Astrocyte (in vitro differentiated cells and primary cell): ENCODE data around the gene LILRB2. TPM values are rescaled to one million over a fixed set of nuclear protein-coding genes. Genes with fewer than 3 reads are reported as not detected.
"Not testable (repeated sequence)": the region's sequence is repeated elsewhere in the genome, so short reads cannot be mapped to it uniquely, and the experiment has no call there.

ENCODE experiments used
- DNase-seq: peaks from one replicate; pipeline ENCODE4 v3.0.0-alpha.2; 2010; ENCODE audit warnings: low read depth
- FAIRE-seq: peaks from 2 replicates; lab custom pipeline; 2011; peaks lifted over from hg19 to GRCh38; lab: Jason Lieb, UNC
- H2AFZ ChIP-seq: 2 replicates; pipeline ENCODE4 v1.6.0; 2012; ENCODE audit warnings: low read depth, low read length, inconsistent platforms
- H3K27ac ChIP-seq: 2 replicates; pipeline ENCODE4 v1.5.1; 2011; ENCODE audit warnings: low read depth, low read length, inconsistent platforms
- H3K27me3 ChIP-seq: 2 replicates; pipeline ENCODE4 v1.6.0; 2011; ENCODE audit warnings: low read length, inconsistent platforms; ENCODE audit not compliant: insufficient read depth
- H3K36me3 ChIP-seq: 2 replicates; pipeline ENCODE4 v1.5.1; 2011; ENCODE audit warnings: low read length, inconsistent platforms; ENCODE audit not compliant: insufficient read depth
- H3K4me1 ChIP-seq: 2 replicates; pipeline ENCODE4 v1.5.1; 2011; ENCODE audit warnings: low read length, inconsistent platforms; ENCODE audit not compliant: insufficient read depth
- H3K4me2 ChIP-seq: 2 replicates; pipeline ENCODE4 v1.6.0; 2012; ENCODE audit warnings: low read length, inconsistent platforms
- H3K4me3 ChIP-seq: 2 replicates; pipeline ENCODE4 v1.5.1; 2011; ENCODE audit warnings: low read depth, mild to moderate bottlenecking, low read length, inconsistent platforms; ENCODE audit not compliant: insufficient read depth
- H3K79me2 ChIP-seq: 2 replicates; pipeline ENCODE4 v1.6.0; 2012; ENCODE audit warnings: mild to moderate bottlenecking, low read length, inconsistent platforms; ENCODE audit not compliant: insufficient read depth
- H3K9ac ChIP-seq: 2 replicates; pipeline ENCODE4 v1.6.0; 2012; ENCODE audit warnings: mild to moderate bottlenecking, low read length, inconsistent platforms
- H3K9me3 ChIP-seq: 2 replicates; pipeline ENCODE4 v1.5.1; 2012; ENCODE audit warnings: low read depth, mild to moderate bottlenecking, low read length, inconsistent platforms; ENCODE audit not compliant: insufficient read depth
- H4K20me1 ChIP-seq: 2 replicates; pipeline ENCODE4 v1.6.0; 2012; ENCODE audit warnings: low read length, inconsistent platforms; ENCODE audit not compliant: insufficient read depth
- H3K27ac Mint-ChIP-seq: one replicate; pipeline ENCODE4 v1.8.0; 2021; ENCODE audit warnings: mild to moderate bottlenecking, mixed read lengths; ENCODE audit not compliant: unreplicated experiment
- H3K27me3 Mint-ChIP-seq: one replicate; pipeline ENCODE4 v1.8.0; 2021; ENCODE audit warnings: low read depth, mixed read lengths; ENCODE audit not compliant: unreplicated experiment
- H3K36me3 Mint-ChIP-seq: one replicate; pipeline ENCODE4 v1.8.0; 2021; ENCODE audit warnings: low read depth, mixed read lengths; ENCODE audit not compliant: unreplicated experiment
- H3K4me1 Mint-ChIP-seq: one replicate; pipeline ENCODE4 v1.8.0; 2021; ENCODE audit warnings: low read depth, mixed read lengths; ENCODE audit not compliant: unreplicated experiment
- H3K4me3 Mint-ChIP-seq: one replicate; pipeline ENCODE4 v1.8.0; 2021; ENCODE audit warnings: mild to moderate bottlenecking, moderate library complexity, mixed read lengths; ENCODE audit not compliant: unreplicated experiment
- H3K9me3 Mint-ChIP-seq: one replicate; pipeline ENCODE4 v1.8.0; 2021; ENCODE audit warnings: mild to moderate bottlenecking, mixed read lengths; ENCODE audit not compliant: unreplicated experiment
- total RNA-seq: library from RNA; stranded (reverse); gene quantifications from 2 replicates; pipeline ENCODE4 v1.2.1, GENCODE V29; 2021
- TF ChIP-seq, protein P1 (sequence below): IDR thresholded peaks from 2 replicates; pipeline ENCODE4 v1.5.1; 2011; ENCODE audit warnings: low read depth, mild to moderate bottlenecking, inconsistent platforms, low read length, moderate library complexity; ENCODE audit not compliant: insufficient read depth

LILRB2 gene
- total RNA-seq, 1 donor from 2014 or later, result not detected

DNA sequence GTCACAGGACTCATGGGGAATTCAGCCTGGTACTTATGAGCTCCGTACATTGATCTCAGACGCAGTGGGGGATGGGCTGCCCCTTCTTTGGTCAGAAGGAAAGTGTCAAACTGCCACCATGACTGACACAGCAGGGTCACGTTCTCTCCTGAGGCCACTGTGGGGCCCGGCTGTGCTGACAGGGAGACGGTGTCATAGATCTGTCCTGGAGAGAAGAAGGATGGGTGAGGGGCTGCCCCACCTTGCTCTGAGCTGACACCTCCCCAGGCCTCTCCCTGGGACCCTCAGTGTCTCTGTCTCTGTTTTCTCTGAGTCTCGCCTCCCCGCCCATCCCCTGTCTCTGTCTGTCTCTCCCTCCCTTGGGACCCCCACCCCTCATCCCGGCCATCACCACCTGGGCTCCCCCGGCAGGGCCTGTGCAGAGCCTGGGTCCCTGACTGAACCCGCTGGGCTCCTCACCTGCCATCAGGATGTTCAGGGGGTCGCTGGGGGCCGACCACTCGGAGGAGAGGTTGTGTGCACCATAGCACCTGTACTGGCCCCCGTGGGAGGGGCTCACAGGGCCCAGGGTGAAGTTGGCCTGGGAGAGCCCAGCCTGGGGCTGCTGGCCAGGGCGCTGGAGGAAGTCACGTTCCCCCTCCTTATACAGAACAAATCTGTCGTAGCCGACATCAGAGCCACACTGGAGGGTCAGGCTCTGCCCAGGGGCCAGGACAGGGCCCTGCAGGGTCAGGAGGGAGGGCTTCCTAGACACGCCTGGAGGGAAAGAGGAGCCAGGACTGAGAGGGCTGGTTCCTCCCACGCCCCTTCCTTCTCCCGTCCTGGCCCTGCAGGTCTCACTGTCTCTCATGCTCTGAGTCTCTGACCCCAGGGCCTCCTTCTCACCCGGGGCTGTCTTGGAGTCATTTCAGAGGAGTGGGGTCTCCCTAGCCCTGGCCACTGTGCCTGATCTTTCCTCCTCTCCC, 40.3 kb downstream of the LILRB2 start:
- not testable (repeated sequence) for H3K9me3 ChIP-seq, H3K27ac ChIP-seq, H2AFZ ChIP-seq, H3K4me2 ChIP-seq, H3K9ac ChIP-seq, H3K4me3 Mint-ChIP-seq, H3K36me3 ChIP-seq, H3K79me2 ChIP-seq, H3K4me1 ChIP-seq, H4K20me1 ChIP-seq, H3K9me3 Mint-ChIP-seq, H3K4me3 ChIP-seq, H3K36me3 Mint-ChIP-seq, DNase-seq, FAIRE-seq, H3K4me1 Mint-ChIP-seq, H3K27me3 ChIP-seq, H3K27ac Mint-ChIP-seq
- H3K27me3 Mint-ChIP-seq, result peaks cover 31% of the 10 kb centered on the region

DNA sequence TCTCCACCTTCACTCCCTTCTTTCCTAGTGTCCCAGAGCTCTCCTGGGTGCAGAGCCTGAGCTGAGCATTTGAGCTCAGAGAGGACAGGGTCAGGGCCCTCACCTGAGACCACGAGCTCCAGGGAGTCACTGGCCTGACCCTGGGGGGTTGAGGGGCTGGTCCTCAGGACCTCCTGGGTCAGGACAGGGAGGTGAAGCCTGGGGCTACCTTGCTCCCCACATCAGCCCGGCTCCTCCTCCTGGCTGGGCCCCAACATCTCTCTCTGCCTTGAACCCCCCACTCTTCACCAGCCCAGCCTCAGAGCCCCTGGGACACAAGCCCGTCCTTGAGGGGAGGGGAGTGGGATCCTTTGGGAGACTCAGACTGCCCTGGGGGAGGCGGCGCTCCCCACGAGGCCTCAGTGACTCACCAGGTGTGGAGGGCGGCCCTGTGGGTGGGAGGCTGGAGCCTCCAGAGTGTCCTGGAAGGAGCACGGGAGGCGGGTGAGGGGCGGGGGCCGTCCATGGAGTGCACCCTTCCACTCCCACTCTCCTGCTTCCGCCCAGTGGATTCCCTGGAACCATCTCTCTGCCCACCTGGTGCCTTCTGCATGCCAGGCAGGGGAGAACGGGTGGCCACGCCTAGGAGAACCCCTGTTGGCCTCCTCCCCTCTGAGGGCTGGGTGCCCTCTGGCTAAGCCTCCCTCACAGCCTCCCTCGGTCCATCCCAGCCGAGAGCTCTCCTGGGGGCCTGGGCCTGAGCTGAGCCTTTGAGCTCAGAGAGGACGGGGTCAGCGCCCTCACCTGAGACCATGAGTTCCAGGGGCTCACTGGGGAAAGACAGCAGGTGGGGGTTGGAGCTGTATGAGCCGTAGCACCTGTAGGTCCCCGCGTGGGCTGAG, 41.2 kb downstream of the LILRB2 start:
- not testable (repeated sequence) for H3K9ac ChIP-seq, H3K9me3 ChIP-seq, H3K4me1 Mint-ChIP-seq, H3K36me3 Mint-ChIP-seq, H2AFZ ChIP-seq, FAIRE-seq, H3K4me1 ChIP-seq, H3K27ac Mint-ChIP-seq, H3K27me3 ChIP-seq, DNase-seq, H3K4me3 ChIP-seq, H3K27ac ChIP-seq, H4K20me1 ChIP-seq, H3K4me3 Mint-ChIP-seq, H3K79me2 ChIP-seq, H3K4me2 ChIP-seq, H3K36me3 ChIP-seq
- peaks cover 11% of the 10 kb centered on the region for H3K9me3 Mint-ChIP-seq
- H3K27me3 Mint-ChIP-seq, result peaks cover 37% of the 10 kb centered on the region

DNA sequence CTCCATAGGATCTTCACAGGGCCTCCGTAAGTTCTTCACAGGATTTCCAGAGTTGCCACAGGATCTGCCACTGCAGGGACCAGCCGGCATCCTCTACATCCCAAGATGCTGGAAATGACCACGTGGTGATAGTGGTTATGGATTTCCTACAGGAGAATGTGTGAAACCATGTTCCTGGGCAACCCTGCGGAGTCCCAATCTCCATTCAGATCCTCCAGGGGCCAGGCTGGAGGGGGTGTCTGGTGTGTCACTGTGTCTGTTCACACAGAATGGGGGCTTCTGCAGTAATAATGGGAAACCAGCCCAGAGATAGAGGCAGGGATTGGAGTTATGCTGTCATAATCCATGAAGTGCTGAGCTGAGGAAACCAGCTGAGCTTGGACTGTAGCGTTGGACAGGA, 47.0 kb downstream of the LILRB2 start:
- no peak for DNase-seq
- Histone ChIP-seq H3K9ac (no peak overlapping the region), H3K27me3 (peaks cover 5% of the 10 kb centered on the region), H3K4me1 (no peaks in the 10 kb centered on the region), H3K4me2 (no peak overlapping the region), H3K4me3 (no peak overlapping the region), H3K79me2 (no peaks in the 10 kb centered on the region), H3K36me3 (no peaks in the 10 kb centered on the region), H4K20me1 (no peaks in the 10 kb centered on the region), H3K9me3 (no peaks in the 10 kb centered on the region), H3K27ac (no peak overlapping the region), H2AFZ (no peak overlapping the region)
- Mint-ChIP-seq H3K27ac (no peak overlapping the region), H3K27me3 (peaks cover 57% of the 10 kb centered on the region), H3K4me3 (no peak overlapping the region), H3K36me3 (peaks cover 5% of the 10 kb centered on the region), H3K4me1 (no peaks in the 10 kb centered on the region), H3K9me3 (peaks cover 24% of the 10 kb centered on the region)
- TF ChIP-seq, protein P1, sequence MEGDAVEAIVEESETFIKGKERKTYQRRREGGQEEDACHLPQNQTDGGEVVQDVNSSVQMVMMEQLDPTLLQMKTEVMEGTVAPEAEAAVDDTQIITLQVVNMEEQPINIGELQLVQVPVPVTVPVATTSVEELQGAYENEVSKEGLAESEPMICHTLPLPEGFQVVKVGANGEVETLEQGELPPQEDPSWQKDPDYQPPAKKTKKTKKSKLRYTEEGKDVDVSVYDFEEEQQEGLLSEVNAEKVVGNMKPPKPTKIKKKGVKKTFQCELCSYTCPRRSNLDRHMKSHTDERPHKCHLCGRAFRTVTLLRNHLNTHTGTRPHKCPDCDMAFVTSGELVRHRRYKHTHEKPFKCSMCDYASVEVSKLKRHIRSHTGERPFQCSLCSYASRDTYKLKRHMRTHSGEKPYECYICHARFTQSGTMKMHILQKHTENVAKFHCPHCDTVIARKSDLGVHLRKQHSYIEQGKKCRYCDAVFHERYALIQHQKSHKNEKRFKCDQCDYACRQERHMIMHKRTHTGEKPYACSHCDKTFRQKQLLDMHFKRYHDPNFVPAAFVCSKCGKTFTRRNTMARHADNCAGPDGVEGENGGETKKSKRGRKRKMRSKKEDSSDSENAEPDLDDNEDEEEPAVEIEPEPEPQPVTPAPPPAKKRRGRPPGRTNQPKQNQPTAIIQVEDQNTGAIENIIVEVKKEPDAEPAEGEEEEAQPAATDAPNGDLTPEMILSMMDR, result no peak
- no peak for FAIRE-seq
